HG03103 (cell line): ENCODE data around the gene ZC3H11A.

Experiments
- ATAC-seq: cut with Tn5 transposase; IDR thresholded peaks from one replicate; pipeline ENCODE4 v1.9.1; 2021; ENCODE audit warnings: low read depth; ENCODE audit not compliant: unreplicated experiment

Gene ZC3H11A

GRCh38 chr1:203839081-203839480 lies 43.7 kb downstream of the ZC3H11A start:
- no peak for ATAC-seq

GRCh38 chr1:203840208-203840808 lies 44.9 kb downstream of the ZC3H11A start:
- no peak for ATAC-seq

- ATAC-seq = no peak
Measured at GRCh38 chr1:203842559-203842876, 47.1 kb downstream of the ZC3H11A start.

GRCh38 chr1:203843435-203843834 lies 48.0 kb downstream of the ZC3H11A start:
- ATAC-seq = no peak
